ENCODE data around the gene HPS1.

Gene HPS1

DNA sequence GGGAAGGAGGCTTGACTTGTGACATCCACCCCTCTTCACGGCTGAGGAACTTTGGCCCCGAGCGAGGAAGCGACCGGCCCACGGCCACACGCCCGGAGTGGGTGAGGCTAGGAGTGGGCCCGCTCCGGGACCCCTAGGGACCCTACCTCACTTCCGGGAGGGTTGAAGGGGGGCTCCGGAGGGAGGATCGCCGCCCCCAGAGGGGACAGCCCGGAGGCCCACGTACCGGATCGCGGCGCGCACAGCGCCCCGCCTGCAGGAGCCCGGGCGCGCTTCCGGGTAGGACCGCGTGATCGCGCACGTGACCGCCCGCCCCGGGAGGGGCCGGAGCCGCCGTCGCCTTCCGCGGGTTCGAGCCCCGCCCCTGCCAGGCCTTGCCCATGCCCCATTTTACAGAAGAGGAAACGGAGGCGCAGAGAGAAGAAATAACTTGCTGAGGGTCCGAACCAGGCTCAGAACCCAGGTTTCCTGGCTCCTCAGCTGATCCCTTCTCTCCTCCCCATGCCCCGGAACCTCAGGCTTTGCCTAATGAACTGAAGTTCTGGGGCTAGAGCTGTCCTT lies at the start of gene HPS1:
Gene HPS1 (minus strand): TSS at position 275 of the 561 bp plus-strand sequence. CDS start 3,695 bp downstream, outside the sequence.
- peak; percentile 68 for DNase-seq (ENCODE audit: low read depth)

DNA sequence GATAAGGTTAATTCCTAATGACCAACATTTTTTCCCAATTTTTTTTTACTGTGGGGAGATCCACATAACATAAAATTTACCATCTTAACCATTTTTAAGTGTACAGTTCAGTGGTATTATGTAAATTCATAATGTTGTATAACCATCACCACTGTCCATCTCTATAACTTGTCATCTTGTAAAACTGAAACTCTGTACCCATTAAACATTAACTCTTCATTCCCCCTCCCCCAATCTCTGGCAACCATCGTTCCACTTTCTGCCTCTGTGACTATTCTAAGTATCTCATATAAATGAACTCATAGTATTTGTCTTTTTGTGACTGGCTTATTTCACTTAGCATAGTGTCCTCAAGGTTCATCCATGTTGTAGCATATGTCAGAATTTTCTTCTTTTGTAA lies 46.0 kb upstream of the HPS1 start:
- no peak for DNase-seq (ENCODE audit: low read depth)

DNA sequence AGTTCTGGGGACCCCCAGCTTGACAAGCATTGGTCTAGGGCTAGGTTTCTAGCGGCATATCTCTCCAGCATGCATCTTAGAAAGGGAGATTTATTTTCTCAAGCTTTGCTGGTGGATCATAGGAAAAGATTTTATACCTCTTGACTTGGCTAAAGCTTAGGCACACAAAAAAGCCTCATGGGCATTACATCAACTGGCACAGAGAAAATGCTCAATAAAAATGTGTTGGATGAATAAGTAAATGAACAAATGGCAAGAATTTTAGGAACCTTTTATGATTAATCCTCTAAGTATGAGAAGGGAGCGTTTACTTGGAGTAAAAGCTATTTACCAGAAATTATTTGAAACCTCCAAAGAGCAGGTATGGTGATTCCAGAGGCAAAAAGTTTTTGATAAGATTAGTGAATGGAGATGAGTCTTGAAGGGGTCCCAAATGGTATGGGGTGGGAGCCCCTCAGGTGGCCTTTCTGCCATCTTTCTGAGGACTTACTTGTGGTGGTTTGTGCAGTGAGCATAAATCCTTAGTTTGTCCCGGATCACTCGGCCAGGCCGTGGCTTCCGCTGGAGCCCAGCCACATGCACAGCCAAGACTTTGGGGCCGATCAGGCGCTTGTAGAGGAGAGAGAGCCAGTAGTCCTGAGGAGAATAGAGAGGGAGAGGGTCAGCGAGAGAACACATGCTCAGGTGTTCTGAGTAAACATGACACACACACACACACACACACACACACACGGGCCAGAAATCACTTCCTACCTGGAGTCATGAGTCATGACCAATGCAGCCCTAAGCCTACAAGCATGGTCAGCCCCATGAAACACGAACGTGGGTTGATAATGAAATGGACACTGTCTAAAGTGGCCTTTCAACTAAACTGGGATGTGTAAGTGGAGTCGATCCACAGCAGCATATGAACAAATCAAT lies 43.1 kb upstream of the HPS1 start:
- no peak for DNase-seq (ENCODE audit: low read depth)

DNA sequence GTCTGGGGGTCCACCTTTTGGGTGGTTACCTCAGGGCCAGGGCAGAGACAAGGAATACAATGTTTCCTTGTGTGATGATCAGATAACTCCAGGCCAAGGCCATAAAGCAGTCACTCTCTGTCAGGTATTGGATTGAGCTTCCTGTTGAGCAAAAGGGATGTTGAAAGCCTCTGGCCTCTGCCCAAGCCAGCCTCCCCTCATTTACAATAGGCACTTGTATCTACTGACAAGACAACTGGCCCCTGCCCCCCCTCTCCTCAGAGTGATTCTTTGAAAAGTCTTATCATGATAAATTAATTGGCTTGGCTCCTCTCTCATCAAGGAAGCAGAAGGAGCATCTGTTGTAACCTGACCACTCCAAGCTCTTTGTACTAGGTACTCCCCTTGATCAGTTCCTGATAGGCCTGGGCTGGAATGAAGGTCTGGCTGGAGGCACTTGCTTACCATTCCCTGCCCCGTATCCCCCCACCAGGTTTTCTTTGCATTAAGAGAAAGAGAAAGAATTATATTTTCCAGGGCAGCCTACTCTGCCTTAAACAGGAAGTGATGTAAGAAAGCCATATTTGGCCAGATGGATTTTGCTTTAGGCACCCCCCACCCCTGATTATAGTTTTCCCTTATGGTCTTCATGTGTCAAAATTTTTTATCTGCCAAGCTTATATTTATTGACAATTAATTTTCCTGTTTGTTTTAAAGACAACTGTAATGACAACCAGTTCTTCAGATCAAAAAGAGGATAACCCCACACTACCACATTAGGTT lies 42.1 kb upstream of the HPS1 start:
- no peak for DNase-seq (ENCODE audit: low read depth)

DNA sequence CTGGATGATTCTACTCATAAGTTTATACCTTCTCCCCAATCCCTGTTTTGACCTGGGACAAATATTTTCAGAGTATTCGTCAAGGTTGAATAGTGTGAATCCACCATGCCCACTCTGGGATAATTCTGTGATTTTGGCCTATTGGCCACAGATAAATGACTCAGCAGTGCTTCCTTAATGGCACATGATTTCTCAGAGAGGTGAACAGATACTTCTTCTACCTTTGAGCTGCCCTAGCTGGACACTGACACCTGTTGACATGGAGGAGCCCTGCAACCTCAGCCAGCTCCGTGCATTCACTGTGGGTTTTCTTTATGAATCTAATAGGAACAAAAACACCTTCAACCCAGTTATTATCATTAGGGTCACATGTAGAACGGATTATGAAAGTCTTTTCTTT lies 40.9 kb upstream of the HPS1 start:
- no peak for DNase-seq (ENCODE audit: low read depth)

DNA sequence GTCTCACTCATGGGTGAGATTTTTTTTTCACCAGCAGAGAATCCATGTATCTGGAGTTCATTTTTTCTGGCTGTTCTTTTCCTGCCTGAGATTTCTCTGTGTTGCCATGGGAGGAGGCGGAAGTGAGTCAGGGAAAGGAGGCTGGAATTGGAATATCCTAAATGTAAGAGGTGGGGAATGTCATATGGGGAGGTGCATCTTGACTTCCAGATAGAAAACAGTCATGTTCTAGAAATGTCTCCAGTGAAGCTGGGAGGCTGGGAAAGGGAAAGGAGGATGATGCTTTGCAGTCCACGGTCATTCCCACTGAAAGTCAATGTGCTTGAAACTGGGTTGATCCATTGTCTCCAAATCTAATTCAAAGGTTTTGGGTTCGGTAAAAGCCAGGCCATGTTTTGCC lies 39.7 kb upstream of the HPS1 start:
- no peak for DNase-seq (ENCODE audit: low read depth)

DNA sequence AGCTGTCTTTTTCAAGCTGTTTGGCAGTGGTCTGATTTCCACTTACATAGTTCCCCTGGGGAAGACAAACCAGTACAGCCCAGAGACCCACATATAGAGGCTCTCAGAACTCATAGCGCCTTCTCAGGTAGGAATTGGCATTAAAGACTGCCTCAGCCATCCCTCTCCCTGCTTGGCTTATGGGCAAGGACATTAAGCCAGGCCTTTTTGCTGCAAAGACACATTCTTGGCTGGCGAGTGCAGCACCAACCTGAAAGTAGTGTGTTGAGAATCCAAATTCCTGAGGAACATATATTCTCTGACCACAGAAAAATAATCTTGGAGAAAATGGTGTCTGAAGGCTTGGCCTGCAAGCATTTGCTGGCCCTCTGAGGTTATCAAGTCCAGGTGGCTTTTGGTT lies 39.2 kb upstream of the HPS1 start:
- no peak for DNase-seq (ENCODE audit: low read depth)

DNA sequence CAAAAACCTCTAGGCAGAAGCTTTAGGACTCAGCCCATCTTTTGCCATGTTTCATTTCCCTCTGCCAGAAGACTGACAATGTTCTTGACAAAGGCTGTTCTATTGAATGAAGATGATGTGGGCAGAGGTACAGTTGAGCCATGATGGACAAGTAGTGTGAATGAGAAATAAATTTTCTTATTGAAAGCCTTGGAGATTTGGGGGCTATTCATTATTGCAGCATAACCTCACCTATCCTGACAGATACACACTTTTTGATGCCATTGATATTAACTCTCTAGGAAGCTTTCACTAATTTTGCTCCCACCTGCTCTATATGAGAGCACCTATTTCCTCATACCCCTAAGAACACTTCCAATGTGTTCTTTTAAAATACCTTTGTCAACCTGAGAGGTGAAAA lies 36.9 kb upstream of the HPS1 start:
- DNase-seq (ENCODE audit: low read depth): no peak

DNA sequence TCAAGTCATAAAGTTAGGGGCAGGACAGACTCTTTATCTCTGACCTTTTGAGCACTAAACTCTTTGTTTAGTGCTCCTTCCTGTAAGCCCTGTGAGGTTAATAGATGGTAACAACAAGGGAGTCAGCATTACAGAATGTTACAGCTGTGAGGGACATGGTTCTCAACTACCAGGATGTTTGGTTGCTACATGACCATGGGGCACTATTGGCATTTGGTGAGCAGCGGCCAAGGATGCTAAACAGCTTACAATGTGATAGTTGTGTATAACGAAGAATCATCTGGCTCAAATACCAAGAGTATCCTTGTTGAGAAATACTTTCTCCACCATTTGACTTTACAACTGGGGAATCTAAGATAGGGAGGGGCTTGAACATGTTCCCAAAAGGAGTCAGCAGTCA lies 35.4 kb upstream of the HPS1 start:
- DNase-seq (ENCODE audit: low read depth): no peak

DNA sequence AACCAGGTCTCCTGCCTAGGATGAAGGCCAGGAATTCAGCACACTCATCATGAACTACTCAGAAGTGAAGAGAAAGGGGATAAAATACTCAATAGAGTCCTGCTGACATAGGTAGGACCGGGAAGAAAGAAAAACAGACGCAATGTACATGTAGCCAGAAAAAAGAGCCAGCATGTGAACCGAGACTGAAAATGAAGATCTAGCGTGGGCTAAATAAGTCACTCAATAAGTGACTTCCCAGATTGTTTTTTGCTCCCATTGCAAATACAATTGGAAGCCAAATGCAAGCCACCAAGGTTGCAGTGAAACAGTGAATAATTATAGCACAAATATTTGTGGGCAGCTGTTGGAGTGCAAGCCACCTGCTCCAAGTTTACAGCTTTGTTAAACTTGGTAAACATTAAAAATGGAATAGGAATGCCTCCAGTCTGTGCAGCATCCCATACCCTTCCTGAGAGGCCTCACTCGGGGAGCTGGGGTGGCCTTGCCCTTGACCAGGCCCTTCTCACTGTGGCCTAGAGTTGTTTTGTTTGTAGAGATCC lies 34.7 kb upstream of the HPS1 start:
- DNase-seq (ENCODE audit: low read depth): no peak

DNA sequence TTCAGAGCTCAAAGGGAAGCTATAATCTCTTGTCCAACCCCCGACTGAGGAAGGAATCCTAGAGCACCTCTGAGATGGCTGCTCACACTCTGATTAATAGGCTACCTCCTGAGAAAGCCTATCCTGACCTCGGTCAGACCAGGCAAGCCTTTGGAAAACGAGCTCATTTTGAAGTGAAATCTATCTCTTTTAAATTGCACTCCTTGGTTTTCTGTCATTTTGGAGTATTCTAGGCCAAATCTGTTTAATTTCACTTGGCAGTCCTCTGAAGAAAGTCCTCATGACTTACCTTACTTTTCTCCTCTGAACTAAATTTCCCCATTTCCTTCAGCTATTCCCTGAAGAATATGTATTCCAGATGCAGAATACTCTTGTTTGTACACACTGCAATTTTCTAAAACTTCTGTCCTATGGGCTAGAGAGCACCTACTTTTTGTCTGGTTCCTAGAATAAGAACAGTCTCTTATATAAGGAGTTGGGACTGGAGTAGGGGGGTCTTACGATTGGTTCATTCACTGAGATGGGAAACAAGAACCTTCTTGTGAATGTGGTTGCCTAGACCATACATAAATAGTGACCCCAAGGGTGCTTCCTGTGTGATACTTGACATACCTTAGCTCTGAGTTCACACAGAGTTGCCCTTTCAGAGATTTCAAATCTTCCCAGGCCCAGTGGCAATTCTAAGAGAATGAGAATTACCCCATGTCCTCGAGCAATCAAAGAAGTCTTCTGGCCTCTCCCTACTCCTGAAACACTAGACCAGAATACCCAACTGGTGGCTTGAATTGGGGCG lies 31.9 kb upstream of the HPS1 start:
- no peak for DNase-seq (ENCODE audit: low read depth)

DNA sequence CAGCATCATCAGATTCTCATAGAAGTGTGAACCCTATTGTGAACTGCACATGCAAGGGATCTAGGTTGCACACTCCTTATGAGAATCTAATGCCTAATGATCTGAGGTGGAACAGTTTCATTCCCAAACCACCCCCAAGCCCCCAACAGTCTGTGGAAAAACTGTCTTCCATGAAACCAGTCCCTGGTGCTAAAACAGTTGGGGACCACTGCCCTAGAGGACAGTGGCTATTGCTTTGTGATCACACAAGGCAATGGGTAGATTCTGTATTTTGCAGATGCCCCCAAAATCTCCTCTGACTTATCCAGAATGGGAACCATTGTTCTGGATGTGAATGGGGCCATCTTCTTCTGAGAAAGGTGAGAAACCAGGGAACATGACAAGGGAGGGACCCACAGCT lies 31.1 kb upstream of the HPS1 start:
- no peak for DNase-seq (ENCODE audit: low read depth)

DNA sequence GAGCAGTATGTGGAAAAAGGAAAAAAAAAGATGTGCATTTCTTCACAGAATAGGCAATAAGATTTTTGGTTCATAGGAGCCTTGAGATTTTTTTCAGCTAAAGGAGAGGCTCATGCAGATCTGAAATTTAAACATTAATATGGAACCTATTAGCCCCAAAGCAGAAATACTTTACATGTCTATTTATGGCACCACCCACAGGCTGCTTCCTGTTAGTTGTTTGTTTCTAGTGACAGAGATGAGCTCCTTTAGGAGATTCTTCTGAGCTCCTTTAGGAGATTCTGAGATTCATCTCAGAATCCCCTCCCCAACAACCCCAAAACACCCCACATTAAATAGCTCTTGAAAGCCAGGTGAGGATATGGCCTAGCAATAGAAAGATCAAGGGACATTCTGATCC lies 27.9 kb upstream of the HPS1 start:
- no peak for DNase-seq (ENCODE audit: low read depth)

DNA sequence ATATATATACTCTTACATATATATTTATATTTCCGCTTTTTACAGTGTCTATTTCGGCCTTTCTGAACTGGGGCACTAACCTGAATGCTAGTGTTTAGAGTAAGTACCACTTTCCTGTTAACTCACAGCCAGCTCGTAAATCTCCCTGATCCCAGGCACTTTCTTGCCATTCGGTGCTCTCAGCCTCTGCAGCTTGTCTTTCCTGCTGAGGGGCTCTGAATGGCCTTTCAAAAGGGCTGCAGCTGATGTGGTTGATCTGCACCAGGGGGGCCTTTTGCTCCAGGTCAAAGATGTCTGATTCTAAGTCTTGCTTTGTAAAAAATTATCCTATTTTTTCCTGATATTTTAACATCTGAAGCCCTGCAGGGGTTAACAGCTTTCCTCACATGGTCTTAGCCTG lies 25.5 kb upstream of the HPS1 start:
- no peak for DNase-seq (ENCODE audit: low read depth)

DNA sequence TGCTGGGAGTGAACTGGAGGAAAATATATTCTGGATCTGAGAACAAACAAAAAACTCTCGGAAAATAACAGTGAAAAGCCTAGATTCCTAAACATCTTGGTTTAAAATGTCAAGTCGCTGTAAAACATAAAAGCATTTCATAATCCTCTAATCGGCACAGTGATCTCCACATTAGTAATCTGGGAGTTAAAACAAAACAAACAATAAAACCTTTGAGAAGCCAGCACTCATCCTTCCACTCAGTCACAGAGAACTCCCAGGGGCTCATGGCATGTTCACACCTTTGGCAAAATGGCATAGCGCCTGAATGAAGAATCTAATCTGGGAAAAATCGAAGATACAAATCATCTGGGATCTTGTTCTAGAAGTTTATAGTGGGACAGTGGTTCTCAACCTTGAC lies 24.1 kb upstream of the HPS1 start:
- DNase-seq (ENCODE audit: low read depth): no peak

DNA sequence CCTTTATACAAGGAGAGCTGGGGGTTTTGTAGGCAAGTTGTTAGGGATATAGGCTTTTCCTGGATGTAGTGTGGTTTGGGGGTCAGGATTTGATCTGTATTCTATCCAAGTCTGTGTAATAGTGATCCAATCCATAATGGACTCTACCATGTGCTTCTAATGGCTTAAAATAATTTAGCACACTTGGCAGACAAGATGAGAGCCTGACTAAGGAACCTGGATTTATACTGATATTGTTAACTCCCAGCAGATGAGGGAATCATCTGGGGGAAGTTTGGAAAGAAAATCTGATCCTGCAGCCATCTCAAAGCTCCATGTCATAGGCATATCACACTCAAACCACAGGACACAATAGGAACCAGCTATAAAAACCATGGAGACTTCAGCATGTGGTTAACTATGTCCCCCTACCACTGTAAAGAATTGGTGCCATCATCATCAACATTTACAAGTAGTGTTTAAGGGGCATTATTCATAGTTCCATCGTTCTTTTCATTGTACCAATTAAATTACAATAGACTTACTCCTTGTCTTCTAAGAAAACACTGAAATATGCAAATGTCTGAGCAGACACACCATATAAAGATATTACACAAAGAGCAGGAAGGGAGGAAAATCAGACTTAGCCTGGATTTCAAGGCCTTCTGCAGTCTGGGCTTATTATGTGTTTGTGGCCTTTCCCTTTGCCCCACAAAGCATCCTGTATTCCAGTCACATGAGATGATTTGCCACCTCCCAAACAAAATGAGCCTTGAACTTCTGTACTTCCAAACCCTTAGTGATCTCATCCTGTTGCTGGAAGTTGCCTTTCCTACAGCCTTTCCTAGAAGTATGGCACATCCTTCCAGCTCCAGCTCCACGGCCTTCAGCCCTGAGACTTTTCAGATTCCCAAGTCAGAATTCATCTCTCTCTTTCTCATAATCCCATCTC lies 22.5 kb upstream of the HPS1 start:
- DNase-seq (ENCODE audit: low read depth): no peak

DNA sequence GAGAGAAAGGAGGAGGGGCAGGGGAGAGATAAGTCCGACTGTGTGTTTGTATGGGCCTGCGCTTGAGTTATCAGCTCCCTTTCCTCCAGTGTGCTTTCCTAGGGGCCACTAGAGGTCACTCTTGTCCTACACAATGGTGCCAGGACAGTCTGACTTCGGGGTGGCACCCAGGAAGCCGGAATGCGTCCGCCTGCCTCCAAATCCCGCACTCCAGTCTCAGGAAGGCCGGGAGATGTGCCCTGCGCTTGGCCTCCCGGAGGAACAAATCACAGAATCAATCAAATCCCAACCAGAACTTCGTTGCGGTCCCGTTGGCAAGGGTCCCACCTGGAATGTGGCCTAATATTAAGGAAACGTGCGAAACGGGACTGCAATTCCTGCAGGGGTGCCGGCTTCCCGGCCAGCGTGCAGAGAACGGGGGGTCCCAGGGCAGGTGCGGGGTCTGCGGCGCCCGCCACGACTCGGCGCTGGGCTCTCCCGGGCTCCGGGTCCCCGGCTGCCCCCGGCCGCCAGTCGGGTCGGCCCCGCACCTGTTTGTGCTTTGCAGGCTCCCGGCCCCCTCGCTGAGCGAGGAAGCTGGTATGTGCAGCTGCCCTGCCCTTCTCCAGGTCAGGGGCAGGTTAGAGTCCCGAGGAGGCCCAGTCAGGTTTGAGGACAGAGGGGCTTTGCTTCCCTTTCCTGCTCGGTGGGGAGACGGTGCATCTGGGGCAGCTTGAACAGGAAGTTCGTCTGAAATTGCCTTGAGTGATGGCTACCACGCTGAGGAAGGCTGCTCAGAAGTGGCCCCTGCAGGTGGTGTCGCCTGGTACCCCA lies 21.0 kb upstream of the HPS1 start:
- peak; percentile 41 for DNase-seq (ENCODE audit: low read depth)

DNA sequence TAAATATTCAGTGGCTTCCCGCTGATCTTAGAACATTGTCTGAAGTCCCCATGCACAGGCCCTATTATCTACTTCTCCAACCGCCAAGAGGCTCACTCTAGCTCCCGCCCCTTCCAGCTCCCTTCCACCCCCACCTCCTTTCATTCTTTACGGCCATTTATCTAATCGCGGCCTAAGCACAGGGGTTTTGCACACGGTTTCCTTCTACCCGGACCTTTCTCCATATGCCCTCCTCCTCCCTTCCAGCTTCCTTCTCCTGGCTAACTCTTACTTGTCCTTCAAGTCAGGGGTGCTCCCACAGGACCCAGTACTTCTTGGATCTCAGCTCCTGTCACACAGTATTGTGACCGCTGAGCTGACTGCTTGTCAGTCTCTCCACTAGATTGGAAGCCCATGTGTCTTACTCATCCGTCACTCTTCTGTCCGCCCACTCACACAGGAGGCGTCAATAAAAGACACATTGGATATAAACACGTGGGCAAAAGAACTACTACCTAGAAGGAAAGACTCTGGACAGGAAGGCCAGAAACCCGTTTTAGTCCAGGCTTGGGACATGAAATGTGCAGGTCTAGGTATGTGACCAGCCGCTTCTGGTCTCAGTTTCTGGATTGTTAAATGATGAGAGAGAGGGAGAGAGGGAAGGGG lies 20.2 kb upstream of the HPS1 start:
- no peak for DNase-seq (ENCODE audit: low read depth)

DNA sequence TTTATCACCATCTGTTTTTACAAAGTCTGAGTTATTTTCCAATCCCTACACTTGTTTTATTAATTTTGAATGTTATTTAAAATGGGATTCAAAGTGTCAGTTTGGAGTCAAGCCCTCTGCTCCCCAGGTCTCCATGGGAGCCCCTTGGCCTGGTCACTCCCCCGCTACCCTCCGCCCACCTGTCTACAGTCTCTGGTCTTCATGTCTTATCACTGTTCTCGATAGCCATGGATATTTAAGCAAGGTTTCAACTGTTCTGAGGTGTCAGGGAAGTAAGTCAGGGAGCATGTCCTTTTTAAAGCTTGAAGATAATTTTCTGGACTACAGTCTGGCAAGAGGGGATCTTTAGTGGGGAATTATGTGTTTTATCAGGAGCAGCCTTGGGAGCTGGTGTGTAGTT lies 19.1 kb upstream of the HPS1 start:
- DNase-seq (ENCODE audit: low read depth): no peak
